Mesendoderm (in vitro differentiated cells): ENCODE measurements around the gene TAF10.
A peak's percentile ranks its signal among the peaks of the same experiment; 100 is the strongest.

Source experiments
- DNase-seq: peaks from one replicate; pipeline ENCODE4 v3.0.0; 2013
- H2AK5ac ChIP-seq: 2 replicates; pipeline ENCODE4 v1.6.1; 2013; ENCODE audit warnings: low read length, inconsistent platforms
- H2BK120ac ChIP-seq: 2 replicates; pipeline ENCODE4 v1.6.1; 2013; ENCODE audit warnings: low read depth, mild to moderate bottlenecking, low read length, moderate library complexity, mixed read lengths
- H2BK15ac ChIP-seq: replicated peaks from 2 replicates; pipeline ENCODE4 v1.6.1; 2013; ENCODE audit warnings: low read depth, mild to moderate bottlenecking, moderate library complexity
- H2BK5ac ChIP-seq: 2 replicates; pipeline ENCODE4 v1.6.1; 2013; ENCODE audit warnings: low read length, inconsistent platforms
- H3K18ac ChIP-seq: 2 replicates; pipeline ENCODE4 v1.6.1; 2013; ENCODE audit warnings: mild to moderate bottlenecking, low read length, mixed read lengths
- H3K23ac ChIP-seq: one replicate; pipeline ENCODE4 v1.6.1; 2013; ENCODE audit warnings: low read length
- H3K27ac ChIP-seq: 2 replicates; pipeline ENCODE4 v1.5.1; 2013; ENCODE audit warnings: low read depth, mild to moderate bottlenecking, inconsistent platforms, low read length, moderate library complexity
- H3K27me3 ChIP-seq: 2 replicates; pipeline ENCODE4 v1.6.1; 2013; ENCODE audit warnings: low read length, control low read depth, mild to moderate bottlenecking, inconsistent platforms; ENCODE audit not compliant: insufficient read depth, poor library complexity
- H3K36me3 ChIP-seq: 2 replicates; pipeline ENCODE4 v1.6.1; 2013; ENCODE audit warnings: low read length, inconsistent platforms; ENCODE audit not compliant: control insufficient read depth, insufficient read depth
- H3K4ac ChIP-seq: one replicate; pipeline ENCODE4 v1.6.1; 2013; ENCODE audit warnings: low read depth, mild to moderate bottlenecking, low read length, moderate library complexity
- H3K4me1 ChIP-seq: 2 replicates; pipeline ENCODE4 v1.6.1; 2013; ENCODE audit warnings: low read depth, low read length, inconsistent platforms; ENCODE audit not compliant: control insufficient read depth
- H3K4me2 ChIP-seq: 2 replicates; pipeline ENCODE4 v1.6.1; 2013; ENCODE audit warnings: low read length
- H3K4me3 ChIP-seq: 2 replicates; pipeline ENCODE4 v1.5.1; 2013; ENCODE audit warnings: mild to moderate bottlenecking, low read length
- H3K56ac ChIP-seq: one replicate; pipeline ENCODE4 v1.6.1; 2013; ENCODE audit warnings: low read length
- H3K79me1 ChIP-seq: 2 replicates; pipeline ENCODE4 v1.6.1; 2013; ENCODE audit warnings: low read length, inconsistent platforms
- H3K79me2 ChIP-seq: 2 replicates; pipeline ENCODE4 v1.6.1; 2013; ENCODE audit warnings: mild to moderate bottlenecking, low read length; ENCODE audit not compliant: control insufficient read depth, insufficient read depth
- H3K9ac ChIP-seq: 2 replicates; pipeline ENCODE4 v1.6.1; 2013; ENCODE audit warnings: low read length, inconsistent platforms
- H4K5ac ChIP-seq: one replicate; pipeline ENCODE4 v1.6.1; 2013; ENCODE audit warnings: low read length
- H4K8ac ChIP-seq: one replicate; pipeline ENCODE4 v1.6.1; 2013; ENCODE audit warnings: low read depth, mild to moderate bottlenecking, control low read depth, low read length, moderate library complexity
- WGBS: extraction: QIAGEN DNeasy Blood & Tissue Kit; methylation state at CpG from one replicate; pipeline ENCODE4 v1.1.7; 2013; ENCODE audit warnings: low lambda C conversion rate, missing lambda C conversion rate; ENCODE audit not compliant: insufficient coverage; ENCODE audit errors: extremely low coverage; 5-methylcytosine and 5-hydroxymethylcytosine counted together

The TAF10 gene

DNA sequence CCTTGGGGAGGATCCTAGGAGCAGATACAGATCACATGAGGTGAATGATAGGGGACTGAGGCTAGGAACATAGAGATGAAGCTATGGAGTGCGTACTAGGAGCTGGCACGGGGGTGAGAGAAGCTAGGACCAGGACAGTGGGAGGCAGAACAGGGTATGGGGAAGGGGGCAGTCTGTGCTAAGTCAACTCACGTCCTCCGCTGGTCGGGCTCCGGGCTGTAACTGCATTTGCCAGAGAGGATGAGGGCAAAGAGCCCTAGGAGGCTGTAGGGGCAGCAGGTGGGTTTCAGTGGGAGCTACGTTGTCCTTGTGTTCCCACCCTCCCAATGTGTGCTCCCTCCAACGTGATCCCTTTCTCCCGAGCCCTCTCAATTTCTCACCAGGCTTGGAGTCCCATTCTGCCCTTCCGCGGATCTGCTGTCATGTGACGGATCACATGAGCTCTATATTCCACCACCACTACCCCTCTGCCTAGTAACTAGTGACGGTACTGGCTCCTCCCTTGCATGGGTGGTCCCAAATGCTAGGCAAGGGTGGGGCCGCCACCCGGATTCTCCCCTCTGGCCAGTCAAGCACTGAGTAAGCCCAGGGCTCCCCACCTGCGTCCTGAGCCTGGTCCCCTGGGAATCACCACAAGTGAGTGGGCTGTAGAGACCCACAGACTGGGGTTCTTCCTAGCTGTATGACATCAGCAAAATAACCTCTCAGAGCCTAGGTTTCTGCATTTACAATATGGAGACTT lies 7.2 kb upstream of the TAF10 start, which contains the start of gene TPP1:
TPP1 (minus strand) TSS at position 419 of the 742 bp plus-strand sequence; CDS start at position 397, 22 bp downstream.
- peak within 1 kb of the TSS; percentile 97 for H4K5ac ChIP-seq
- no peak within 1 kb of the TSS for H2BK5ac ChIP-seq
- H2BK15ac ChIP-seq: no peak within 1 kb of the TSS
- H3K27ac ChIP-seq: no peak within 1 kb of the TSS
- no peaks in the 10 kb centered on the region for H3K27me3 ChIP-seq
- peak within 1 kb of the TSS; percentile 75 for H3K9ac ChIP-seq
- peak within 1 kb of the TSS; percentile 71 for H3K4me3 ChIP-seq
- H3K79me1 ChIP-seq: peaks cover 5% of the 10 kb centered on the region
- H3K23ac ChIP-seq: no peak within 1 kb of the TSS
- H3K4me2 ChIP-seq: peak within 1 kb of the TSS; percentile 99
- WGBS: no CpG with 5 or more reads among the region's 16 CpGs
- H4K8ac ChIP-seq: no peak within 1 kb of the TSS
- H2BK120ac ChIP-seq: no peak within 1 kb of the TSS
- no peaks in the 10 kb centered on the region for H3K4me1 ChIP-seq
- no peaks in the 10 kb centered on the region for H3K36me3 ChIP-seq
- H3K56ac ChIP-seq: peak within 1 kb of the TSS; percentile 85
- no peak within 1 kb of the TSS for H3K4ac ChIP-seq
- no peak within 1 kb of the TSS for H3K18ac ChIP-seq
- peaks cover 2% of the 10 kb centered on the region for H3K79me2 ChIP-seq
- H2AK5ac ChIP-seq: peak within 1 kb of the TSS; percentile 56
- peak; percentile 97 for DNase-seq

DNA sequence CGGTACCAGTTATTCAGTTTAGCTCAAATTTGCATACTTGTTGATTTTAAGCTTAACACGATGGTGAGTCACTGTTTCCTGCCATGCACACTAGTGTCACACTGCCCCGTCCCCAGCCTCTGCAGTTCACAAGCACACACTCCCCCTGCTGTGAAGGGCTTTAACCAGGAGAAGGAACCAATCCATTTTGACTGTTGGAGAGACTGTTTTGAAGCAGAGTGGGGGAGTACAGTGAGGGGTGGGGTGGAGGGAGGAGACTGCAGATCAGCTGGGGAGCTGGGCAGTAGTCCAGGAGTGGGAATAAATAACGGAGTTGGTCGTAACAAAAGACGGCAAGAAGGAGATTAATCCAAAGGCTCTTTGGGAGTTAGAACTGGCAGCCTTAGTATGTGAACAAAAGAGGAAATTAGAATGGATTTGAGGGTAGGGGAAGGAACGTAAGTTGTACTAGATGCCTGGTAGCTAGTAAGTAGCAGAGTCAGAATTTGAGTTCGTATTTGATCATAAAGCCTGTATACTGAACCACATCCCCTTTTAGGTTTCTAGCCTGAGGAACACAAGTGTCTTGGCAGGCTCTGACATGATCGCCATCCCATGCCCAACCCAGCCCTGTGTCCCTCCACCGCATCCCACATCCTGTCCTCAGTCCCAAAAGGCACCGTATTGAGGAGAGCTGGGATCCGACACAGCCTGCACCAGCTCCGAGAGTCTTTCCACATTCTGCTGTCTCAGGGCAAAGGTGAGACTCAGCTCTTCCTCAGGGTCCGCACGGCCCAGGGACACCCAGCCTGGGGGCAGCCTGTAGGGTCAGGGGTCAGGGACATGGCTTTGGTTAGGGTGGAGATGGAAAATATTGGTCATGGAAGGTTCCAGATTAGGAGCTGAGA lies 6.3 kb upstream of the TAF10 start:
- Histone ChIP-seq H2AK5ac (no peak overlapping the region), H4K8ac (no peak overlapping the region), H3K23ac (no peak overlapping the region), H3K27ac (no peak overlapping the region), H3K56ac (peak overlapping the region; percentile 85), H3K27me3 (no peaks in the 10 kb centered on the region), H3K4me3 (peak overlapping the region; percentile 71), H3K36me3 (no peaks in the 10 kb centered on the region), H3K4me1 (no peaks in the 10 kb centered on the region), H2BK15ac (no peak overlapping the region), H3K79me2 (peaks cover 2% of the 10 kb centered on the region), H2BK5ac (no peak overlapping the region), H3K4ac (no peak overlapping the region), H3K18ac (no peak overlapping the region), H3K4me2 (peak overlapping the region; percentile 99), H3K9ac (peak overlapping the region; percentile 75), H2BK120ac (no peak overlapping the region), H3K79me1 (peaks cover 5% of the 10 kb centered on the region), H4K5ac (peak overlapping the region; percentile 97)
- no CpG with 5 or more reads among the region's 15 CpGs for WGBS
- DNase-seq: peak; percentile 67

DNA sequence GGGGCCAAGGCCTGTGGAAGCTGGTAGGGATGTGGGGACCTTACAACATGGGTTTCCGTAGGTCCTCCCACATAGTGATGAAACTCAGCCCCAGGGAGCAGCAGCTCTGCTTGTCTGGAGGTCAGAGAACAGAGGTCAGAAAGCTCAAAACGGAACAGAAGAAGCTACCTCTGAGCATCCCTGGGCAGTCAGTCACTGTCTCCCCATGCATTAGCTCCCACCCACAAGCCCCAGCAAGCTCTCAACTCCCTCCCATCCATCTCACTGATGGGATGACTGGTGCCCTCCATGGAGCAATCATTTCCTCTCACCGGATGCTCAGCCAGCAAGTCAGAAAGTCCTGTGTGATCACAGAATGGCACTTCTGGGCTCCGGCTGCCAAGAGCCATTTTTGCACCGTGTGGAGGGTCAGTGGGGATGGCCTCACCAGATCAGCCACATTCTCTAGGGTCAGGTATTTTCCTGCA lies 5.3 kb upstream of the TAF10 start:
- WGBS: no CpG with 5 or more reads among the region's 5 CpGs
- H3K4me2 ChIP-seq: no peak overlapping the region
- no peak overlapping the region for H2BK120ac ChIP-seq
- H3K23ac ChIP-seq: no peak overlapping the region
- H3K18ac ChIP-seq: no peak overlapping the region
- no peak overlapping the region for H3K4me3 ChIP-seq
- no peak overlapping the region for H3K4ac ChIP-seq
- H2BK15ac ChIP-seq: no peak overlapping the region
- H3K27me3 ChIP-seq: no peaks in the 10 kb centered on the region
- no peak overlapping the region for H4K8ac ChIP-seq
- no peaks in the 10 kb centered on the region for H3K36me3 ChIP-seq
- H3K27ac ChIP-seq: no peak overlapping the region
- H4K5ac ChIP-seq: no peak overlapping the region
- DNase-seq: no peak
- H2AK5ac ChIP-seq: no peak overlapping the region
- H3K4me1 ChIP-seq: no peaks in the 10 kb centered on the region
- no peak overlapping the region for H3K56ac ChIP-seq
- H3K9ac ChIP-seq: no peak overlapping the region
- peaks cover 5% of the 10 kb centered on the region for H3K79me1 ChIP-seq
- H2BK5ac ChIP-seq: no peak overlapping the region
- H3K79me2 ChIP-seq: peaks cover 2% of the 10 kb centered on the region

DNA sequence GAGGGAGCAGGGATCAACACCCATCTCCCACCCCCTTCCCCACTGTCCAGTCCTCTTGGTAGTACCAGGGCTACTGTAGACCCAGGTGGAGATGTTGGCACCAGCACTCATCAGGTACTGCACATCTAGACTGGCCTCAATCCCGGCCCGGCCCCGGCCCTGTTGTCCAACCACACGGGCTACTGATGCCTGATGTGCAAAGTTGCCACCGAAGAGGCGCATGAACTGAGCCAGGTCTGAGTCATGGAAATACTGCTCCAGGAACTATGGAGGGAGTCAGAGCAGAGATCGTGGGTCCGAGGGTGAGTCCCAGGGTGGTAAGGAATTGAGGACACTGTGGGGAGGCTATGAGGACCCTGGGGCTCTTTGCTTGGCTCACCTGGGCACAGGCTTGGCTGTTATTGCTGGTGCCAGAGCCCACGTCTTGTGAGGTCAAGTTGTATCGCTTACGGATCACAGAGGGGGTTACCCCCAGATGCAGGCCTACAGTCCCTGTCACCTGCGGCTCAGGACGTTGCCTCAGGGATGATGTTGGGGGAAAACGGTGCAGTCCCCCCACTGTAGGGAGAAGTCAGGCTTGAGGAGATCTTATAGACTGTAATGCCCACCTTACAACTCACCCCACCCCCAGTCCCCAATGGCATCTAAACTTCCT lies 4.7 kb upstream of the TAF10 start:
- no peak overlapping the region for H3K27ac ChIP-seq
- no peak overlapping the region for H4K5ac ChIP-seq
- peaks cover 5% of the 10 kb centered on the region for H3K79me1 ChIP-seq
- H3K36me3 ChIP-seq: no peaks in the 10 kb centered on the region
- H3K9ac ChIP-seq: no peak overlapping the region
- no peak overlapping the region for H3K56ac ChIP-seq
- no peak overlapping the region for H2BK15ac ChIP-seq
- WGBS: no CpG with 5 or more reads among the region's 14 CpGs
- H3K79me2 ChIP-seq: peaks cover 3% of the 10 kb centered on the region
- H3K27me3 ChIP-seq: no peaks in the 10 kb centered on the region
- H3K18ac ChIP-seq: no peak overlapping the region
- no peak overlapping the region for H2BK5ac ChIP-seq
- no peak overlapping the region for H3K4ac ChIP-seq
- no peak overlapping the region for H3K4me2 ChIP-seq
- H3K23ac ChIP-seq: no peak overlapping the region
- no peaks in the 10 kb centered on the region for H3K4me1 ChIP-seq
- DNase-seq: no peak
- H3K4me3 ChIP-seq: no peak overlapping the region
- H2AK5ac ChIP-seq: no peak overlapping the region
- H4K8ac ChIP-seq: no peak overlapping the region
- H2BK120ac ChIP-seq: no peak overlapping the region

DNA sequence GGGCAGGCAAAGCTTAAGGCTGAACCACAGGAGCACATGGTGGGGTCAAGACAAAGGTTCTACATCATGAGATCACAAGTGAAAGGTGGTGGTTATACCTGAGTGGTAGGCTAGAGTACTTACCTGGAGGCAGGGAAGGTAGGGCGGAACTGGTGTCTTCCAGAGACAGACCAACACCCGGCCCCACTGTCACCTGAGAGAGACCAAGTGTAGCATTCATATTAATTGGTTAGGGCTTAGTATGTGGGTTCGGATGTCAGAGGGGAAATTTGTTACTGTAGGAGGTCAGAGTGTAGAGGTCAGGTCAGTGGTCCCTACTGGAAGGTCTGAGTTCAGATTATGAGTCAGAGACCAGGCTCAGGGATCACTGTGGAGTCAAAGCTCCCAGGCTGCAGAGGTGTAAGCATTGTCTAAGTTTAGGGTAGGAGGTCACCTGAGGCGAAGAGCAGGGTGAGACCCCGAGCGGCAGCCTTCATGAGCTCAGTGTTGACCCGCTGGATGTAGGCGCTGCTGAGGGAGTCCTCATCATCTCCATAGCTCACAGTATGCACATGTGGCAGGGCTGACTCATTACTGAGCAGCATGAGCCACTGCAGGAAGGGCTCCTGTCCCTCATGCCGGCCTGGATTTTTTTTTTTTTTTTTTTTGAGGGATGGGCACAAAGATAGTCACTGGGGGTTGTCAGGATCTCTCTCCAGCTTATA lies 4.0 kb upstream of the TAF10 start:
- H2BK120ac ChIP-seq: no peak overlapping the region
- no peak overlapping the region for H3K27ac ChIP-seq
- no peaks in the 10 kb centered on the region for H3K27me3 ChIP-seq
- H4K8ac ChIP-seq: no peak overlapping the region
- H4K5ac ChIP-seq: no peak overlapping the region
- no peak overlapping the region for H3K23ac ChIP-seq
- H3K36me3 ChIP-seq: no peaks in the 10 kb centered on the region
- H2BK15ac ChIP-seq: no peak overlapping the region
- H3K4me2 ChIP-seq: no peak overlapping the region
- H3K56ac ChIP-seq: no peak overlapping the region
- no peak overlapping the region for H3K18ac ChIP-seq
- no peak for DNase-seq
- H3K4me1 ChIP-seq: no peaks in the 10 kb centered on the region
- no peak overlapping the region for H2BK5ac ChIP-seq
- no peak overlapping the region for H3K4me3 ChIP-seq
- no peak overlapping the region for H3K4ac ChIP-seq
- H3K79me2 ChIP-seq: peaks cover 10% of the 10 kb centered on the region
- H2AK5ac ChIP-seq: no peak overlapping the region
- H3K79me1 ChIP-seq: peaks cover 10% of the 10 kb centered on the region
- H3K9ac ChIP-seq: no peak overlapping the region
- WGBS: no CpG with 5 or more reads among the region's 9 CpGs
